ENCODE results near the gene IGF1R. TPM values are rescaled to one million over a fixed set of nuclear protein-coding genes. Genes with fewer than 3 reads are reported as not detected.

The IGF1R gene
- total RNA-seq, 1 experiment from 2014 or later: 51.6 TPM

DNA sequence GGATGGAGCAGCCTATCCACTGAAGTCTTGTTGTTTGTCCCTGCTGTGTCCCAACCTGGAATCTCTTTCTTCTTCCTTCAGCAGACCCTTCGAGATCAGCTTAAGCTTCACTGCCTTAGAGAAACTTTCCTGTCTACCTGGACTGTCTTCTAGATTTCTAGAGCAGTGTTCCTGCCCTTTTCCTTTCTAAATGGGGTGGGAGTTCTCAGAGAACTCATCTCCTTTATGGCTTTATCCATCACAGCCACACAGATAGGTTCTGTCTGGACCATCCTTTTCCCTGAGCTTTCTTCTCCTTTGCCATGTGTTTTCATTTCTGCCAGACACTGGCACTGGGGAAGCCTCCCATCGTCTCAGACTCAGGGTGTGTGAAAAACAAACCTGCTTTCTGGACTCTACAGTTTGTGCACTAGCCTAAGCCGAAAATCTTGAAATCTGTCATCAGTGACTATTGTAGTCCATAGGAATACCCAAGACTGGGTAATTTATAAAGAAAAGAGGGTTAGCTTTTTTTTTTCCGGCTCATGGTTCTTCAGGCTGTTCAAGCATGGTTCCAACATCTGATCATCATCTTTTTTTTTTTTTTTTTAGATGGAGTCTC, 181.8 kb downstream of the IGF1R start:
- Mint-ChIP-seq H3K9me3 (ENCODE audit: unreplicated experiment) (peaks cover 23% of the 10 kb centered on the region), H3K36me3 (ENCODE audit: insufficient read depth, unreplicated experiment) (peaks cover 15% of the 10 kb centered on the region), H3K27me3 (ENCODE audit: insufficient read depth, unreplicated experiment) (no peaks in the 10 kb centered on the region), H3K4me1 (ENCODE audit: low read depth, unreplicated experiment) (no peaks in the 10 kb centered on the region), H3K4me3 (ENCODE audit: unreplicated experiment) (no peak overlapping the region), H3K27ac (ENCODE audit: unreplicated experiment) (no peak overlapping the region)
- ChIA-PET POLR2A (no interaction called here), CTCF (no interaction called here)
- peaks cover 12% of the 10 kb centered on the region for H3K9me3 ChIP-seq
- no peaks in the 10 kb centered on the region for H3K36me3 ChIP-seq (ENCODE audit: control insufficient read depth, insufficient read depth, low read length)
- H3K4me3 ChIP-seq (ENCODE audit: low read depth, low read length): no peak overlapping the region
- no peaks in the 10 kb centered on the region for H3K27me3 ChIP-seq (replicated peaks; ENCODE audit: control insufficient read depth, insufficient read depth, low read length)
- intact Hi-C loops (cut with micrococcal nuclease; ENCODE audit: unreplicated experiment): no loop called here
- H3K4me1 ChIP-seq: no peaks in the 10 kb centered on the region
- TF ChIP-seq CTCF (IDR thresholded peaks at IDR 0.05; ENCODE audit: insufficient read depth in 1 of 2, low read depth in 1 of 2, low read length in 1 of 2, severe bottlenecking in 1 of 2, unreplicated experiment in 1 of 2): no peak
- no TSS peak for BruUV-seq (replicated peaks)
- DNase-seq: no peak

DNA sequence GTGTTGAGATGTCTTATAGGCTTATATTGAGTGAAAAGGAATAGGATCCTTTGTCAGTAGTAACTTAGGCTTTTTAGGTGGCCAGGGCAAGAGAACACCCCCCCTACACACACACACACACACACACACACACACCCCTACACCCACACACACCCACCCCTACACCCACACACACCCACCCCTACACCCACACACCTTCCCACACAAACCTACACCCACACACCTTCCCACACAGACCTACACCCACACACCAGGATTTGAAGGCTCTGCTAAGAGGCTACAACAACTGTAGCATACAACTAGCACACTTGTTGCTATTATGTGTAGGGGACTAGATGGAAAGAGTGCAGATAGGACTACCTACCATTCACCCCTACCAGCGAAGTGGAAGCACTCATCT, 186.6 kb downstream of the IGF1R start:
- no TSS peak for BruUV-seq (replicated peaks)

DNA sequence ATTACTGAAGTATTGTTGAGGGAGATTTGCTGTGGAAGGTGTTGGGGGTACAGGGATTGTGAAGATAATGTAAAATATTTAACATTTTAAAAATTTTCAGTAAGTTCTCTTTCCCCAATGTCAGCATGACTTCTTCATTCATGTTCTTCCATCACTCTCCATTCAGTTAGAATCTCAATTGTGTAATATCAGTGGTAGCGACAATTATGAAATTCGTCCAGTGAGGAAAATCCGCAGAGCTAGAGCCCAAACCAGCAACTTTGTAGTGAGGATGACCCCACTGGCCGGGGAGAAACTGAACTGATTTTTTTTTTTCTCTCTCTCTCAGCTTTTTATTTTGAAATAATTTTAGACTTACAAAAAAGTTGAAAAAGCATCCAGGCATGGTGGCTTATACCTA, 187.5 kb downstream of the IGF1R start:
- no TSS peak for BruUV-seq (replicated peaks)
- TF ChIP-seq CTCF (IDR thresholded peaks at IDR 0.05; ENCODE audit: insufficient read depth in 1 of 2, low read depth in 1 of 2, low read length in 1 of 2, severe bottlenecking in 1 of 2, unreplicated experiment in 1 of 2): no peak
- Mint-ChIP-seq H3K27ac (ENCODE audit: unreplicated experiment) (no peak overlapping the region), H3K27me3 (ENCODE audit: insufficient read depth, unreplicated experiment) (no peaks in the 10 kb centered on the region), H3K4me3 (ENCODE audit: unreplicated experiment) (no peak overlapping the region), H3K9me3 (ENCODE audit: unreplicated experiment) (peaks cover 22% of the 10 kb centered on the region), H3K36me3 (ENCODE audit: insufficient read depth, unreplicated experiment) (peaks cover 4% of the 10 kb centered on the region), H3K4me1 (ENCODE audit: low read depth, unreplicated experiment) (no peaks in the 10 kb centered on the region)
- intact Hi-C loops (cut with micrococcal nuclease; ENCODE audit: unreplicated experiment): no loop called here
- peaks cover under 1% of the 10 kb centered on the region; the same call in 1 of the 2 replicates for H3K9me3 ChIP-seq
- H3K4me3 ChIP-seq (ENCODE audit: low read depth, low read length): no peak overlapping the region
- POLR2A ChIA-PET: no interaction called here
- H3K36me3 ChIP-seq (ENCODE audit: control insufficient read depth, insufficient read depth, low read length): no peaks in the 10 kb centered on the region
- no peaks in the 10 kb centered on the region for H3K27me3 ChIP-seq (replicated peaks; ENCODE audit: control insufficient read depth, insufficient read depth, low read length)
- no peaks in the 10 kb centered on the region for H3K4me1 ChIP-seq
- CTCF ChIA-PET: no interaction called here
- DNase-seq: no peak

More for the DNA sequence above, 186.6 kb downstream of the IGF1R start:
- Mint-ChIP-seq H3K27me3 (ENCODE audit: insufficient read depth, unreplicated experiment) (no peaks in the 10 kb centered on the region), H3K4me3 (ENCODE audit: unreplicated experiment) (no peak overlapping the region), H3K4me1 (ENCODE audit: low read depth, unreplicated experiment) (no peaks in the 10 kb centered on the region), H3K27ac (ENCODE audit: unreplicated experiment) (no peak overlapping the region), H3K36me3 (ENCODE audit: insufficient read depth, unreplicated experiment) (peaks cover 7% of the 10 kb centered on the region), H3K9me3 (ENCODE audit: unreplicated experiment) (peaks cover 23% of the 10 kb centered on the region)
- intact Hi-C loops (cut with micrococcal nuclease; ENCODE audit: unreplicated experiment): no loop called here
- peaks cover 6% of the 10 kb centered on the region for H3K9me3 ChIP-seq
- H3K4me3 ChIP-seq (ENCODE audit: low read depth, low read length): no peak overlapping the region
- H3K36me3 ChIP-seq (ENCODE audit: control insufficient read depth, insufficient read depth, low read length): no peaks in the 10 kb centered on the region
- POLR2A ChIA-PET: no interaction called here
- CTCF ChIA-PET: no interaction called here
- no peak for DNase-seq
- no peaks in the 10 kb centered on the region for H3K27me3 ChIP-seq (replicated peaks; ENCODE audit: control insufficient read depth, insufficient read depth, low read length)
- H3K4me1 ChIP-seq: no peaks in the 10 kb centered on the region
- no peak for TF ChIP-seq CTCF (IDR thresholded peaks at IDR 0.05; ENCODE audit: insufficient read depth in 1 of 2, low read depth in 1 of 2, low read length in 1 of 2, severe bottlenecking in 1 of 2, unreplicated experiment in 1 of 2)

Data from Caco-2 (cell line).